HEK293 (cell line): Measurements from ENCODE around the gene C1orf115.

Experiments
- CTCF ChIA-PET: fragments of 350-600 bp; formaldehyde crosslinking; extraction: SDS; loops from one replicate; lab custom pipeline; 2021; ENCODE audit warnings: antibody characterized with exemption; lab: Yijun Ruan, JAX
- POLR2A ChIA-PET: fragments of 300-600 bp; formaldehyde crosslinking; extraction: SDS; loops from one replicate; lab custom pipeline; 2020; ENCODE audit warnings: antibody characterized with exemption, inconsistent platforms; lab: Yijun Ruan, JAX
- H3K27ac ChIP-seq: fragments of 200-500 bp; sonication (Bioruptor generic); 2 replicates; pipeline ENCODE4 v1.5.1; 2014; ENCODE audit warnings: low read depth, low read length, control low read depth, inconsistent platforms; ENCODE audit errors: extremely low read depth
- H3K36me3 ChIP-seq, 2 experiments: fragments of 200-500 bp in 1 of 2; sonication (Bioruptor generic) in 1 of 2; 1 replicate in 1 of 2; 2 replicates in 1 of 2; pipeline ENCODE4 v1.5.1; 2014 to 2017; ENCODE audit warnings: inconsistent platforms in 2 of 2, low read length in 2 of 2; ENCODE audit not compliant: control insufficient read depth in 2 of 2, insufficient read depth in 1 of 2
- H3K4me1 ChIP-seq: fragments of 200-500 bp; sonication (Bioruptor generic); 2 replicates; pipeline ENCODE4 v1.5.1; 2014; ENCODE audit warnings: mild to moderate bottlenecking, low read length, inconsistent platforms; ENCODE audit not compliant: control insufficient read depth, insufficient read depth
- H3K4me3 ChIP-seq: 2 replicates; pipeline ENCODE4 v1.5.1; 2011; ENCODE audit warnings: low read depth, mild to moderate bottlenecking, control low read depth, low read length, moderate library complexity
- H3K9me3 ChIP-seq: fragments of 200-500 bp; sonication (Bioruptor generic); 2 replicates; pipeline ENCODE4 v1.5.1; 2014; ENCODE audit warnings: low read depth, low read length, inconsistent platforms; ENCODE audit not compliant: control insufficient read depth, insufficient read depth
- AEBP2 ChIP-seq: fragments of 450-650 bp; formaldehyde crosslinking; IDR thresholded peaks from 2 replicates; pipeline ENCODE4 v1.5.1; 2016; ENCODE audit warnings: missing biosample characterization, missing genetic modification characterization, borderline replicate concordance
- KLF10 ChIP-seq: fragments of 450-650 bp; IDR thresholded peaks from 2 replicates; pipeline ENCODE4 v1.5.1; 2018; ENCODE audit warnings: missing biosample characterization, mild to moderate bottlenecking, missing genetic modification characterization
- KLF7 ChIP-seq: fragments of 450-650 bp; formaldehyde crosslinking; IDR thresholded peaks from 2 replicates; pipeline ENCODE4 v1.5.1; 2016; ENCODE audit warnings: missing biosample characterization, missing genetic modification characterization, borderline replicate concordance
- PRDM2 ChIP-seq: fragments of 450-650 bp; formaldehyde crosslinking; IDR thresholded peaks from 2 replicates; pipeline ENCODE4 v1.5.1; 2016; ENCODE audit warnings: missing biosample characterization, missing genetic modification characterization, borderline replicate concordance
- RBAK ChIP-seq: fragments of 450-650 bp; formaldehyde crosslinking; IDR thresholded peaks from 2 replicates; pipeline ENCODE4 v1.5.1; 2016; ENCODE audit warnings: missing biosample characterization, missing genetic modification characterization
- SP3 ChIP-seq: fragments of 450-650 bp; formaldehyde crosslinking; IDR thresholded peaks from 2 replicates; pipeline ENCODE4 v1.5.1; 2016; ENCODE audit warnings: missing biosample characterization, missing genetic modification characterization
- ZBTB10 ChIP-seq: fragments of 450-650 bp; formaldehyde crosslinking; IDR thresholded peaks from 2 replicates; pipeline ENCODE4 v1.5.1; 2016; ENCODE audit warnings: missing biosample characterization, missing genetic modification characterization
- ZBTB8A ChIP-seq: fragments of 450-650 bp; formaldehyde crosslinking; IDR thresholded peaks from 2 replicates; pipeline ENCODE4 v1.5.1; 2016; ENCODE audit warnings: missing biosample characterization, missing genetic modification characterization
- ZNF18 ChIP-seq: fragments of 450-650 bp; formaldehyde crosslinking; IDR thresholded peaks from 2 replicates; pipeline ENCODE4 v1.5.1; 2016; ENCODE audit warnings: missing biosample characterization, missing genetic modification characterization
- ZNF292 ChIP-seq: fragments of 450-650 bp; formaldehyde crosslinking; IDR thresholded peaks from 2 replicates; pipeline ENCODE4 v1.5.1; 2016; ENCODE audit warnings: low read depth, missing biosample characterization, missing genetic modification characterization, borderline replicate concordance
- ZNF324 ChIP-seq: fragments of 450-650 bp; formaldehyde crosslinking; IDR thresholded peaks from 2 replicates; pipeline ENCODE4 v1.5.1; 2016; ENCODE audit warnings: missing biosample characterization, missing genetic modification characterization
- ZNF335 ChIP-seq: fragments of 450-650 bp; formaldehyde crosslinking; conservative IDR thresholded peaks from 2 replicates; pipeline ENCODE4 v1.5.1; 2016; ENCODE audit warnings: missing biosample characterization, missing genetic modification characterization
- ZNF558 ChIP-seq: fragments of 450-650 bp; formaldehyde crosslinking; IDR thresholded peaks from 2 replicates; pipeline ENCODE4 v1.5.1; 2016; ENCODE audit warnings: missing biosample characterization, missing genetic modification characterization
- ZNF560 ChIP-seq: fragments of 450-650 bp; formaldehyde crosslinking; IDR thresholded peaks from 2 replicates; pipeline ENCODE4 v1.5.1; 2017; ENCODE audit warnings: missing biosample characterization, missing genetic modification characterization, borderline replicate concordance
- ZNF561 ChIP-seq: fragments of 450-650 bp; IDR thresholded peaks from 2 replicates; pipeline ENCODE4 v1.5.1; 2018; ENCODE audit warnings: missing biosample characterization, missing genetic modification characterization, borderline replicate concordance
- ZNF580 ChIP-seq: fragments of 450-650 bp; formaldehyde crosslinking; IDR thresholded peaks from 2 replicates; pipeline ENCODE4 v1.5.1; 2016; ENCODE audit warnings: missing biosample characterization, missing genetic modification characterization
- ZNF664 ChIP-seq: fragments of 450-650 bp; formaldehyde crosslinking; IDR thresholded peaks from 2 replicates; pipeline ENCODE4 v1.5.1; 2016; ENCODE audit warnings: missing biosample characterization, missing genetic modification characterization
- ZNF670 ChIP-seq: fragments of 450-650 bp; formaldehyde crosslinking; IDR thresholded peaks from 2 replicates; pipeline ENCODE4 v1.5.1; 2016; ENCODE audit warnings: missing biosample characterization, missing genetic modification characterization, low read depth
- ZNF707 ChIP-seq: fragments of 450-650 bp; formaldehyde crosslinking; IDR thresholded peaks from 2 replicates; pipeline ENCODE4 v1.5.1; 2016; ENCODE audit warnings: missing biosample characterization, missing genetic modification characterization
- ZNF747 ChIP-seq: fragments of 450-650 bp; formaldehyde crosslinking; IDR thresholded peaks from 2 replicates; pipeline ENCODE4 v1.5.1; 2016; ENCODE audit warnings: missing biosample characterization, missing genetic modification characterization
- ZNF768 ChIP-seq: fragments of 450-650 bp; formaldehyde crosslinking; IDR thresholded peaks from 2 replicates; pipeline ENCODE4 v1.5.1; 2018; ENCODE audit warnings: missing biosample characterization, mild to moderate bottlenecking, missing genetic modification characterization
- ZSCAN5A ChIP-seq: fragments of 450-650 bp; formaldehyde crosslinking; IDR thresholded peaks from 2 replicates; pipeline ENCODE4 v1.5.1; 2016; ENCODE audit warnings: missing biosample characterization, missing genetic modification characterization
- ZXDB ChIP-seq: fragments of 450-650 bp; formaldehyde crosslinking; IDR thresholded peaks from 2 replicates; pipeline ENCODE4 v1.5.1; 2016; ENCODE audit warnings: missing biosample characterization, missing genetic modification characterization

Gene C1orf115

GRCh38 chr1:220736283-220736682 is 46.1 kb downstream of the C1orf115 start (continued):
- TF ChIP-seq SP3 (tag by site-specific recombination): 0 out of 2 replicates have a peak, but pooled peaks have one; percentile 13
- TF ChIP-seq AEBP2: peak; percentile 91; the same call in 1 of the 2 replicates
- TF ChIP-seq ZNF580 (tag by site-specific recombination): 0 out of 2 replicates have a peak, but pooled peaks have one; percentile 37
- peak; percentile 54; the same call in 1 of the 2 replicates for TF ChIP-seq ZXDB (tag by site-specific recombination)
- TF ChIP-seq ZNF664 (tag by site-specific recombination): peak; percentile 31; the same call in 1 of the 2 replicates
- TF ChIP-seq ZNF560 (tag by site-specific recombination): peak; percentile 74; the same call in 1 of the 2 replicates
- 0 out of 2 replicates have a peak, but pooled peaks have one; percentile 60 for TF ChIP-seq ZNF558 (tag by site-specific recombination)
- TF ChIP-seq ZNF292 (tag by site-specific recombination): 0 out of 2 replicates have a peak, but pooled peaks have one; percentile 28
- peak; percentile 74 for TF ChIP-seq ZBTB8A (tag by site-specific recombination)
- TF ChIP-seq, all 188 proteins: peak for 21; not testable (repeated sequence) for 167

- CTCF ChIA-PET: interaction anchor here (1.3 kb wide), 1 partner anchor 8 kb away, joined by 9 read pairs; no protein-coding TSS in a partner anchor
- H3K9me3 ChIP-seq: no peaks in the 10 kb centered on the region
- no peak for TF ChIP-seq RBAK (tag by site-specific recombination)
- no peak for TF ChIP-seq KLF10
- no peak for TF ChIP-seq ZNF561 (tag by site-specific recombination)
- TF ChIP-seq ZNF18 (tag by site-specific recombination): no peak
- no peak for TF ChIP-seq ZNF335 (tag by site-specific recombination)
- no peak for TF ChIP-seq ZNF670 (tag by site-specific recombination)
- TF ChIP-seq ZNF768 (tag by site-specific recombination): no peak
- no peak for TF ChIP-seq ZNF707 (tag by site-specific recombination)
- no peak for TF ChIP-seq KLF7
- TF ChIP-seq ZBTB10 (tag by site-specific recombination): no peak
- no peak for TF ChIP-seq ZNF747 (tag by site-specific recombination)
- TF ChIP-seq PRDM2 (tag by site-specific recombination): no peak
- TF ChIP-seq ZNF324 (tag by site-specific recombination): no peak
- no peak for TF ChIP-seq ZSCAN5A (tag by site-specific recombination)
- TF ChIP-seq SP3 (tag by site-specific recombination): no peak
These were observed 51.2 kb downstream of the C1orf115 start for GRCh38 chr1:220741349-220741748.

More at GRCh38 chr1:220741349-220741748, 51.2 kb downstream of the C1orf115 start:
- POLR2A ChIA-PET: no interaction called here
- no peak overlapping the region for H3K4me3 ChIP-seq
- no peak overlapping the region for H3K27ac ChIP-seq
- no peaks in the 10 kb centered on the region for H3K36me3 ChIP-seq
- no peaks in the 10 kb centered on the region for H3K4me1 ChIP-seq
